Middle frontal gyrus (tissue), 1 donor: Measurements from ENCODE around the gene MBTPS2.
"Not testable (repeated sequence)": the region's sequence is repeated elsewhere in the genome, so short reads cannot be mapped to it uniquely, and the experiment has no call there.

Source experiments
- DNase-seq: peaks from one replicate; pipeline ENCODE4 v3.0.0-alpha.2; 2015; ENCODE audit warnings: low spot score; ENCODE audit errors: extremely low spot score

MBTPS2 gene

DNA sequence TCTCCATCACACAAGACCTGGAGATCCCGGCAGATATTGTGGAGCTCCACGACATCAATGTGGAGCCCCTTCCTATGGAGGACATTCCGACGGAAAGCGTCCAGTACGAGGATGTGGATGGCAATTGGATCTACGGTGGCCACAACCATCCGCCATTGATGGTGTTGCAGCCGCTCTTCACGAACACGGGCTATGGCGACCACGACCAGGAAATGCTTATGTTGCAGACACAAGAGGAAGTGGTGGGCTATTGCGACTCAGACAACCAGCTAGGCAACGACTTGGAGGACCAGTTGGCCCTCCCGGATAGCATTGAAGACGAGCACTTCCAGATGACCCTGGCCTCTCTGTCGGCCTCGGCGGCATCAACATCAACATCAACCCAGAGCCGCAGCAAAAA is 17.1 kb downstream of the MBTPS2 start:
- DNase-seq, result no peak

DNA sequence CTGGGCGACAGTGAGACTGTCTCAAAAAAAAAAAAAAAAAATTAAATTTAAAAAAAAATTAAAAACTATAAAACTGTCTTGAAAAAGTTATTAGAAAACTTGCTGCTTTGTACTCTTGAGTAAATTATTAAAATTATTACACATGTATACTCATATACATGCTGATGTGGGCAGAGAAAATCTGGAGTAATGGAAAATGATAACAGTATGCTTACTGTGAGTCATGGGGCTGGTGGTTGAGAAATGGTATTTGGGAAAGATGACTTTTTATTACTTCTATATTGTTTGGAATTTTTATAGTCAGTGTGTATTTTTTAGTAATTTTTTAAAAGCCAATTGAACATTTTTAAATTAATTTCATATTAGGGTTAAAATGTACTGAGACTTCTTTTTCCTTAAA is 23.8 kb downstream of the MBTPS2 start:
- no peak for DNase-seq

DNA sequence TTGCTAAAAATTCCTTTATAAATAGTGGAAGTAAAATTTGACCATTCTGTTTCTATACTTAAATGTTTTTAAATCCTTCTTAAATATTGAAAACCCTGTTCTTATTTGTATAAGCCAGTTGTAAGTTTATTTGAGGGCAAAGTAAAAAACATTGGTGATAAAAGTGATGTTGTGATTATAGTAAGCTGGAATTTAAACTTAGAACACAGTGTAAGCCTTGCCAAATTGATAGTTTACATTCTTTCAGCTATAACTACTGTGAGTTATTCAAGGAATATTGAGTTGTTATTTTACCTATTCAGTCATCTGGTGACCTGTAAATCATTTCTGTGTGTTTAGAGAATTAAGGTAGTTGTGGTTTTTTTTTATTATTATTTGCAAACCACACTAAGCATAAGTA is 26.0 kb downstream of the MBTPS2 start:
- DNase-seq, result no peak

GRCh38 chrX:21870494-21870893 is 31.1 kb downstream of the MBTPS2 start:
- no peak for DNase-seq

GRCh38 chrX:21873063-21873775 is 33.8 kb downstream of the MBTPS2 start:
- no peak for DNase-seq

DNA sequence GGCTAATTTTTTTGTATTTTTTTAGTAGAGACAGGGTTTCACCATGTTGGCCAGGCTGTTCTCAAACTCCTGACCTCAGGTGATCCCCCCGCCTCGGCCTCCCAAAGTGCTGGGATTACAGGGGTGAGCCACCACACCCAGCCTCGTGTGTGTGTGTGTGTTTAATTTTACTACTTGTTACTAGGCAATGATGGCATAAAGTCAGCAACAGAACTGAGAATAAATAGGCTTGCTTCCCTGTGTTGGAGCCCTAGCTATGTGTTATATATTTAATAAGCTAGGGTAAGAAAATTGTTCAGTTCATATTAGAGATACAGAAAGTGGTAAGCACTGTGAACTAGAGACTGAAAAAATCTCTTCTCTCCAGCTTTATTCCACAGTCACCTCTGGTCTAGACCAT is 34.8 kb downstream of the MBTPS2 start:
- not testable (repeated sequence) for DNase-seq

GRCh38 chrX:21875013-21875412 is 35.6 kb downstream of the MBTPS2 start:
- DNase-seq, result no peak

DNA sequence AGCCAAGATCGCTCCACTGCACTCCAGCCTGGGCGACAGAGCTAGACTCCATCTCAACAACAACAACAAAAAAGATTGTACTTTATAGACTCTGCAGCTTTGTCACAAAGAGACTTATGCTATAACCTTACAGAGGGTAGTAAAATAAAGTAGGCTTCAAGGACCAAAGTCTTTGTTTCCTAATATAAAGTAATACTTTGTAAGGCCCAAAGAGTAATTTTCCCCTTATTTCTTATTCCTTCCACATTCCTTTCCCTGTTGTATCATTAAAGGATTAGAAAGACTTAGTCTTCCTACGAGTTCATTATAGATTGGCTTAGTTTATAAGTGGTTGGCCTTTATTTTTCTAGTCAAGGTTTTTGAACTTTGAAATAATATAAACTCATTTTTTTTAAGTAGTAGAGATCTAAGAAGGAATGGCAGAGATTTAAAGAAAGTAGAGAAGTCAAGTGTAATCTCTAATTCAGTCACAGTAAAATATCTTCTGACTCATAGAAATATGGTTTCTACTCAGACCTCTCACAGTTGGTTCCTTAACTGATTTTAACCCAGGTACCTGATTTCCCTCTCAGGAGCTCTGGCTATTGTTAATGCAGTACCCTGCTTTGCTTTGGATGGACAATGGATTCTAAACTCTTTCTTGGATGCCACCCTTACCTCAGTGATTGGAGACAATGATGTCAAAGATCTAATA is 42.6 kb downstream of the MBTPS2 start:
- no peak for DNase-seq

GRCh38 chrX:21883258-21883657 is 43.8 kb downstream of the MBTPS2 start:
- DNase-seq, result no peak

DNA sequence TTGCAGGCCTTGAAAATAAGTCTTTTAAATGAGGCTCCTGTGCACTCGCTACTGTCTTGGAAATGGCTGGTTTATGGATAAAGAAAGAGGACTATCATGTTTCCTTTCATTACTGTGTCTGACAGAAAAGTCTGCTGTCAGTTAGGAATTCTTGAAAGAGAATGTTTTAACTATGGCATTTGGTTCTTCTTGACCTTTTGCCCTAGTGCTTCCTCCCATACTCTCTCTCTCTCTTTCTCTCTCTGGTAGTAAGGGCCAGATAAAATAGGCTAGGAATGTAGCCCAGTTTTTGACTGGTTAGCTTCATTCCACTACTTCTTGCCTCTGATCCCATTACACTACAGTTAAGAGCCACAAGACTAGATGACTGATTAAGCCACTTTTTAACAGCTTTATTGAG is 46.2 kb downstream of the MBTPS2 start:
- no peak for DNase-seq

- no peak for DNase-seq
Measured at GRCh38 chrX:21905313-21905712, 65.9 kb downstream of the MBTPS2 start.

DNA sequence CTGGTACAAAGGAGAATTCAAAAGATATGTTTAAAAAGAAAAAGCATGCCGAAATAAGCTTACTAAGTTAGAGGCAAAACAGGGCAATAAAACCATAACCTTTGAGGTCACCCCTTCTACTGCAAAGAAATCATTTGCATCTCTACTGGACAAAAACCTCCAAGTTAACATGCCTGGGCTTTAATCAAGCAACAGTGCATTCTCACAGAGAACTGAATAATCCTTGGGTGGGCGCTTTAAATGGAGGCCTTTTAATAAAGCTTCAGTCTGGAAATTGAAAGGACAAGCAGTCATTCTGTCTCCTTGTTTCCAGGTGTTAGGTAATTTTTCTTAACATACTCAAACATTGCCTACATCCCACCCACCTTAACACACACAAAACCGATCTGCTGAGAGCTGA is 66.5 kb downstream of the MBTPS2 start:
- DNase-seq, result no peak

DNA sequence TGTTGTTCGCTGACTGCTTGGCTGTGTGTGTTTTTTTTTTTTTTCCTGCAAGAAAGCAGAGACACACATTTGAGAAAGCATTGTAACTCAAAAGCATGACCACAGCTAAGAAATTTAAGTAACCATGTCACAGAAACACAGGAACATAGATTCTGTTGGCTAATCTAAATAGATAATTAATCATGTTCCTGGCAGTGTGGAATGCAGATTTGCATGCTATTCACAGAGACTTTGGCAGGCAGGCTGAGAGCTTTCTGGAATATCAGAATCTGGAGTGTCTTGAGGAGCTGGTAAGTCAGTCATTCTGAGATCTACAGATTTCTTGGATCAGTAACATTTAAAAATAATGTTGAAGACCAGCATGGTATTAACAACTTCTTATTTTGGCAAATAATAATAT is 67.8 kb downstream of the MBTPS2 start:
- DNase-seq, result no peak

DNA sequence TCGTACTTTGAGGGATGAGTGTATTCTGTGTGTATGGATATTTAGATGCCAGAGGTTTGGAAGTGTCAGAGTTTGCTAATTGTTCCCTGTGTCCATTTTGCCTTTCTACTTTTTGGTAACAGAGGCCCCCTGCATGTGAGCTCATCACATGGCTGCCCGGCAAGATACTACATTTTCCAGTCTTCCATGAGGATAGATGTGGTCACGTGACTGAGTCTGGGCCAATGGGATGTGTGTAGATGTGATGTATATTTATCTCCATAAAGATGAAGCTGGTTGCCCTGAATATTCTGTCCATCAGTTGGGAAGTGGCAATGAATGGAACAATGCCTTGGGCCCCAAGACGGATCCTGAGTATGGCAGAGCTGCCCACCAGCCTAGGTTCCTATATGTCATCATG is 72.1 kb downstream of the MBTPS2 start:
- no peak for DNase-seq

DNA sequence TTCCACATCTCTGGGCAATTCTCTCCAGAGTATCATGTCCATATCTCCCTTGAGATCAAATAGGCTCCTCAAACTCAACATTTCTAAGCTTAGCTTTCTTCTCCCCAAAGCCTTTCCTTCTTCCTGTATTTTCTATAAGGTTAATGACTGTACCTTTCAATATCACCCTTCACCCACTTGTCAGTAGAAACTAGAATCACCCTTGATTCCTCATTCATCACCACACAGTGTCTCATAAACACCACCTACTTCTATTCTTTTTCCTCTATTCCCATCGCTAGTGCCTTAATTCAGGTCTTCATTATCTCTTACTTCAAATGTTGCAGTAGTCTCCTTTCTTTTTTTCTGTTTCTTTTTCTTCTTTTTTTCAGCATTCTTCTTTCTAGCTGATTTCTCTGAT is 72.8 kb downstream of the MBTPS2 start:
- no peak for DNase-seq

DNA sequence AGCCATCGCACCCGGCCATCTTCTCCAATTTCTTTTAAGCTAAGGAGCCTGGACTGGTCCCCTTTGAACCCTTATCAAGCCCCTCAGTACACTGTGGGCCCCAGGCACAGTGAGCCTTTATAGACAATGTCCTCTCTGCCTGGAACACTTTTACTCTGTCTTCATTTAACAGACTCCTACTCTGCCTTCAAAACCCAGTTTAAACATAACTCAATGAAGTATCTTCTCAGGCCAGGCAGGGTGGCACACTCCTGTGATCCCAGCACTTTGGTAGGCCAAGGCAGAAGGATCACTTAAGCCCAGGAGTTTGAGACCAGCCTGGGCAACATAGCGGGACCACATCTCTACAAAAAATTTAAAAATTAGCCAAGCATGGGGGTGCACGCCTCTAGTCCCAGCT is 73.6 kb downstream of the MBTPS2 start:
- no peak for DNase-seq

- DNase-seq, result no peak
Measured at GRCh38 chrX:21926116-21926515, 86.7 kb downstream of the MBTPS2 start.

DNA sequence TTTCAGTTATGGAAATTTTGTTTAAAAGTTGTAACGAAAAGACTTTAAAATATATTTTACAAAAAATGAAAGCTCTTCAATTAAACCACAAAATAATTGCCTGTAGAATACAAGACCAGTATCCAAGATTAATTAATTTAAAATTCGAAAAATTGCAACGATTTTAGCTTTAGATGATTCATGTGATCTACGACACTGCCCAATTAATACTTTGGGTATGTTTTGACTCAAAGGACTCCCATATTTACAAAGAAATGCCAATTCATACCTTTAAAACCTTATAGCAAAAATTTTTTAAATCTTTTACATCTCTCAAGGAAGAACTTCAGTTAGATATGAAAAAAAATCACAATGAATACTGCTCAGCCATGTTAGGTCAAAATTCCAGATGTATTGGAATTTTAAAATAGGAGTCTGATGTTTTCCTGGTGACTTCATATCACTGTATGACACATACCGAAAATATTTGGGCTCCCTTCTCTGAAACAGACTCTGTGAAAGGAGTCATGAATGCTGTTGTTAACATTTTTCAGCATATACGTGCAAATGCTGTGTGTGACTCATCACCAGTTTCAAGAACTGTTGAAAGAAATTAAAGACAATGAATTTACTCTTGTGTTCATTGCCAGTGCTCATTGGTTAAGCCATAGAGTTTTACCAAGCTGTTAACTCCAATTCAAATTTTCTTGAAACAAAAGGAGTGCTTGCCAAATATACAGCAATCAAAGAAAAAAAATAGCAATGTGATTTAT is 87.3 kb downstream of the MBTPS2 start:
- no peak for DNase-seq

DNA sequence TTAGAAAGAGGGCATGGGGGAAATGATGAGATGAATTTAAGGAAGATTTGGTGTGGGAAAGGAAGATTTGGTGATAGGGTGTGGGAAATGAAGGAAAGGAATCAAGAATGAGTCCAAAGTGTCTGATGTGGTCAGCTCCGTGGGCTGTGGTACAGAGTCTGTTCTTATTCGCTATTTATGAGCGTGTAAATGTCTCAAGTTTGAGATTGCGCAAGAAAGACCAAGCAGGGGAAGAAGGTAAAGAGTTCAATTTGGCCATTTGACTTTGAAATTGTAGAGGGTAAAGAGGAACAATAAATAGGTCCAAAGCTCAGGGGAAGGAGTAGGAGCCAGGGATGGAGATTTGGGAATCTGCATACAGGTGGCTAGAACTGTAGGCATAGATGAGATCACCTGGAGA is 89.8 kb downstream of the MBTPS2 start:
- no peak for DNase-seq

DNA sequence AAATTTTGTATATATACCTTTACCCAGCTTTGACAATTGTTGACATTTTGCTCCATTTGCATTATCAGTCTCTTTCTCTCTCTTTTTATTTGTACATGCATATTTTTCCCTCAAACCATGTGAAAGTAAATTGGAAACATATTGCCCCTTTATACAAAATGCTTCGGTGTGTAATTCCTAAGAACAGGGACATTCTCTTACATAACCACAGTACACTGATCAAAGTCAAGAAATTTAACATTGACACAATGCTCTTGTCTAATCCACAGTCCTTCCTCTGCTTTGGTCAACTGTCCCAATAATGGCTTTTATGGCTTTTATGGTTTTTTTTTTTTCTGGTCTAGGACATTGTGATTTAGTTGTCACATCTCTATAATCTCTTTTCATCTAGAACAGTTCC is 91.6 kb downstream of the MBTPS2 start:
- DNase-seq, result no peak

DNA sequence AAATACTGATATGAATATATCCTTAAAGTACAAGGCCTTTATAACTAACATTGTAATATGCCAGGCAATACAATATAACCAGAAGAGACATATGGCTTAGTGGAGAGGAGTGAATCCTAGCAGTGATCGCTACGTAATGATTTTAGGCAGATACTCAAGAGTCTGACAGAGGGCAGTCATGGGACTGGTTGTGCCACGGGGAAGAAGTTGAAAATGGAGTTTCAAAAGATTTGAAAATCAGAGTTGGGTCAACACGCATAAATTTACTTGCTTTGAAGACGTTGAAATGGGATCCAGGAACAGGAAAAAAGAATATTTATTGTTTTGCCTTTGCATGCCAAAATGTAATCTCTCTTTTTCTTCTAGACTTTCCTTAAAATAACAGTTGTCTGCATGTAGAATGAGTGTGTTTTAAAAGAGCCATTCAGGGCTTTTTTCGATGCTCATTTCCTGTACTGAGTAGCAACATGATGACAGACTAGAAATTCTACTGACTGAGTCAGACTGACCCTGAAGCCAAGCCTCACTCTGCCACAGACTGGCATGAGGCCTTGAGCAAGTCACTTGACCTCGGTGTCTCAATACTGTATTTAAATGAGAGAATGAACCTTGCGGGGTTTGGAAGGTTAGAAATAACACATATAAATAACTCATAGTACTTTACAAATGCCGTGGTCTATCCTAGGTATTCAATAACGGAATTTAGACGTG is 93.0 kb downstream of the MBTPS2 start:
- no peak for DNase-seq

DNA sequence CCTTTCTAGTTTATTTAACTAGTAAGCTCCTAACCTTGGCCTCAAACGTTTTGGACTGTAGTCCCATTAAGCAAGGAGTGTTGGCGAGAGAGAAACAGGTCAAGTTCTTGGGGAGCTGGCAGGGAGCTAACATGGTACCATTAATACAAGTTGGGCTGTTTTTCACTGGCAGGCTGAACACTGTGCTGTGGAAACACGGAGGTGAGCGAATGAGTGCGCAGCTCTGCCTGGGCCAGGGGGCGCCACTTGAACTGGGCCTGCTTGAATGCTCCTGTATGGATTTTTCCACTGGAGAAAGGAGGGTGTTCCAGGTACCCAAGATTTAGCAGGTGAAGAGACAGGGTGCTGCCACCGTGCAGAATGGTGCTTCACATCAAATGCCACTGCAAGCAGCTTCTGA is 93.7 kb downstream of the MBTPS2 start:
- no peak for DNase-seq
